Measurements from ENCODE around the gene MYH14.

MYH14 gene

DNA sequence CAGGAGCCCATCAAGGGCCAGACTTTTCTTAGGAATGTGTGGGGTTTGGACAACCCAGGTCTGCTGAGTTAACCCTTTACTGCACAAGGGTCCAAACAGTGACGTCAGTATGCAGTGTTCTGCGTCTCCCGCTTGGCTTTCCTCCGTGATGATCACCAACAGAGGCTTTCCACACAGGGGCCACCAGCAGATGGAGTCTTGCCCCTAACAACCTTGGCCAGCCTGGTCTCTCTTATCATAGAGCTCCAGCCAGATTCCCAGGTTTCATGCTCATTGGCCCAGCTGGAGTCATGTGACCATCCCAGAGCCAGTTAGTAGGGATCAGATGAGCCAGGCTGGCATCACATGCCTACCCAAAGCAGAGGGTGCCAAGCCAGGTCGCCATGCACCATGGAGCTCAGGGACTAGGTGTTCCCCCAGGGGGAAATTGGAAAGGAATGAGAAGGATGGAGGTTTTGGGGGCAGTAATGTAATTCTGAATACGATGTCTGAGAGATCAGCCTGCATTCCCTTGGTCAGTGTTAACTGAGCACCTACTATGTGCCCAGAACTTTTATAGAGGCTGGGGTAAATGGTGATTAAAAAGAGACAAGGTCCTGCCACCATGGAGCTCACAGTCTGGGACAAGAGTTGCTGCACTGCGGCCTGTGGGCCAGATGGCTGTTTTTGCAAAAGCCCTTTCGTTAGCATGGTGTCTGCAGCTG lies 61.2 kb downstream of the MYH14 start:
- no peak for DNase-seq

DNA sequence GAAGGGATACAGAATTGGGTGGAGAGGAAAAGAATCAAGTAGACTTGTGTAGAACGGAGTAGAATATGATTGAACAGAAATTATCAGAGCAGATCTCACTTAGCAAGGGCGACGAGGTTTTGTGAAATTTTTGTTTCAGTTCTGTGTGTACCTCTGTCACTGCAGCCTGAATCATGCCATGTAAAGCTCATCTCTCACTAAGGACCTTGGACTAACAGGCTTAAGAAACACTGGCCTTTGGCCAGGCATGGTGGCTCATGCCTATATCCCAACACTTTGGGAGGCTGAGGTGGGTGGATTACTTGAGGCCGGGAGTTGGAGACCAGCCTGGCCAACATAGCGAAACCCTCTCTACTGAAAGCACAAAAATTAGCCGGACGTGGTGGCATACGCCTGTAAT lies 62.6 kb downstream of the MYH14 start:
- no peak for DNase-seq

DNA sequence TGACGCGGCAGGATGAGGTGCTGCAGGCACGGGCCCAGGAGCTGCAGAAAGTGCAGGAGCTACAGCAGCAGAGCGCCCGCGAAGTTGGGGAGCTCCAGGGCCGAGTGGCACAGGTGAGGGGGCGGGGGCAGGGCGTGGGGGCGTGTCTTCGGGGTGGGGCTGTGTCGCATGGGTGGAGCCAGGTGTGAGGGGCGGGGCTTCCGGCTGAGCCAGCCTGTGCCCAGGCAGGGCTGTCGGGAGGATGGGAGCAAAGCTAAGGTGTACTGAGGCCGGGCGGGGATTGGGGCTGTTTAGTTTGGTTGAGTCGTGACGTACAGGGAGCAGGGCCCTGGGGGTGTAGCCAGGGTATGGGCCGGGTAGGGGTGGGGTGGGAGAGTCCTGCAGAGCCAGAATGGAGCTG lies 63.5 kb downstream of the MYH14 start:
- DNase-seq, result no peak

DNA sequence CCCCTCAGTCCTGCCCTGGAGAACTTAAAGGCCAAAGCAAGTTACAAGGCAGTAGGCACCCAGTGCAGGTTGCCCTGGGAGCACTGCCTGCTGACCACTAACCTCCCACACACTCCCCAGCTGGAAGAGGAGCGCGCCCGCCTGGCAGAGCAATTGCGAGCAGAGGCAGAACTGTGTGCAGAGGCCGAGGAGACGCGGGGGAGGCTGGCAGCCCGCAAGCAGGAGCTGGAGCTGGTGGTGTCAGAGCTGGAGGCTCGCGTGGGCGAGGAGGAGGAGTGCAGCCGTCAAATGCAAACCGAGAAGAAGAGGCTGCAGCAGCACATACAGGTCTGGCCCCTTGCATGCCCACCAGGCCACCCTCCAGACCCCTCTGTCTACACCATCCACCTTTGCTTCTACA lies 64.6 kb downstream of the MYH14 start:
- DNase-seq, result no peak

DNA sequence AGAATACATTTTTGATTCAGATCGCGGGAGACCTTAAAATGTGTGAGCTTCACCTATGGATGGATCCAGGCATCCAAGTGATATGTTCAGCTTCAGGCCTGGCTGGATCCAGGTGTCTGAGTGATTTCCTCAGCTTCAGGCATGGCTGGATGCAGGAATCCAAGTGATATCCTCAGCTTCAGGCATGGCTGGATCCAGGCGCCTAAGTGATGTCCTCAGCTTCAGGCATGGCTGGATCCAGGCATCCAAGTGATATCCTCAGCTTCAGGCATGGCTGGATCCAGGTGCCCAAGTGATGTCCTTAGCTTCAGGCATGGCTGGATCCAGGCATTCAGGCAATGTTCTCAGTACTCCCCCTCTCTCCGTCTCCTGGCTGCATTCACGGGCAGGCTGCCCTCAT lies 65.1 kb downstream of the MYH14 start:
- no peak for DNase-seq

DNA sequence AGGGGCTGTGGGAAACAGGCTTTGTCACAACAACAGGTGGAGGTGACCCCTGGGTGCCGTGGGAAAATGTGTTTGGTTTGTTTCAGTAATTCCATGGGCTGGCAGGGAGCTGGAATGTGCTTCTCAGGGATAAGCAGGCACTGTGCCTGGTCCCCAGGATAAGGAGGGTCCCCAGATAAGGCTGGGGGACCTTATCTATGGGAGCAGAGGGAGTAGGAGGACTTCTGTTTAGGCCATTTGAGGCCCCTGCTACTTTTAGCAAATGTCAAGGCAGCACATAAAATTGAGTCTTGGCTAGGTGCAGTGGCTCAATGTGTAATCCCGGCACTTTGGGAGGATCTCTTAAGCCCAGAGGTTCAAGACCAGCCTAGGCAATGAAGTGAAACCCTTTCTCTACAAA lies 66.2 kb downstream of the MYH14 start:
- DNase-seq, result no peak

DNA sequence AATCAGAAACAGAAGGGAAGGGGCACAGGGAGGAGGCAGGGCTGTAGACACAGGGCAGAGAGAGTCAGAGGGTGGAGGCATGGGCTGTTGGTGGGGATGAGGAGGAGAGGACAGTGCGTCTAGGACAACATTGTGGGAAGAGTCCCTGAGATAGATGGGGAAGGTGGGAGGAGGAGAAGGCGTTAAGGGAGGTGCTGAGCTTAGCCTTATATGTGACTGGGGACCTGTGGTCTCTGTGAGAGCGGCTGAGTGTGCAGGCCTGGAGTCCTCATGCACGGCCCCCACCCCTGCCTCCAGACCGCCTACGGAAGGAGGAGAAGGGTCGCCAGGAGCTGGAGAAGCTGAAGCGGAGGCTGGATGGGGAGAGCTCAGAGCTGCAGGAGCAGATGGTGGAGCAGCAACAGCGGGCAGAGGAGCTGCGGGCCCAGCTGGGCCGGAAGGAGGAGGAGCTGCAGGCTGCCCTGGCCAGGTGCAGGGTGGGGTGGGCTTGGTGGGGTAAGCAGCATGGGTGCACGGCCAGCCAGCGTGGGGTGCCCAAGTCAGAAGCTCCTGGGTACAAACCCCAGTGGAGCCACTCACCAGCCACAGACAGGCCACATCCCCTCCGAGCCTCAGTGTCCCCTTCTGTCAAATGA lies 69.0 kb downstream of the MYH14 start:
- no peak for DNase-seq

DNA sequence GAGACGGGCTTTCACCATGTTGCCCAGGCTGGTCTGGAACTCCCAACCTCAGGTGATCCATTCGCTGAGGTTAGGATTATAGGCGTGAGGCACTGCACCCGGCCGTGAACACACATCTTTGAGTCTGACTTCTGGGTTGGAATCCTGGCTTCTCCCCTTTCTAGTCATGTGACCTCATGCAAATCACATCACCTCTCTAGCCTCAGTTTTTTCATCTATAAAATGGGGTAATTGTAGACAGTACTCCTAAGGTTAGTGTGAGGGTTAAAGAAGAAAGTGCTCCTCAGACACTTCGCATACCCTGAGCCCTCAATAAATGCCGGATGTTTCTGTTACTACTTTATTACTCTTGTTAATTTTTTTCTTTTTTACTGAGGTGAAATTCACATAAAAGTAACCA lies 70.4 kb downstream of the MYH14 start:
- no peak for DNase-seq

DNA sequence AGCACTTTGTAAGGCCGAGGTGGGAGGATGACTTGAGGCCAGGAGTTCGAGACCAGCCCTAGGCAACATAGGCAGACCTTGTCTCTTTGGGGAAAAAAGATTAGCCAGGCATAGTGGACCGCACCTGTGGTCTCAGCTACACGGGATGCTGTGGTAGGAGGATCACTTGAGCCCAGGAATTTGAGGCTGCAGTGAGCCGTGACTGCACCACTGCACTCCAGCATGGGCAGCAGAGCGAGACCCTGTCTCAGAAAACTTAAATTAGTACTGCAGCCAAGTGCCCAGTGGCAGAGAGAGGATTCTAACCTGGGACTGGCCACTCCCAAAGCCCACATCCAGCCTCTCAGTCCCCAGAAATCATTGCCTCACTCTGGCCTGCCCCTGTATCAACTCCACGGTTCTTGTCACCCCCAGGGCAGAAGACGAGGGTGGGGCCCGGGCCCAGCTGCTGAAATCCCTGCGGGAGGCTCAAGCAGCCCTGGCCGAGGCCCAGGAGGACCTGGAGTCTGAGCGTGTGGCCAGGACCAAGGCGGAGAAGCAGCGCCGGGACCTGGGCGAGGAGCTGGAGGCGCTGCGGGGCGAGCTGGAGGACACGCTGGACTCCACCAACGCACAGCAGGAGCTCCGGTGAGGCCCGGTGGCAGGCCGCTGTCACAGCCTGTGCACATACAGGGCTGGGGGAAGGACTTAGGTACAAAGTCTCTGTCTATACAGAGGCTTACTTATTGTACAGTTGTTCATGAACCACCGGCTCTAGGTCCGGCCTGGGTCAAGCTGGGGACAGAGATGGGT lies 72.4 kb downstream of the MYH14 start:
- DNase-seq, result no peak

DNA sequence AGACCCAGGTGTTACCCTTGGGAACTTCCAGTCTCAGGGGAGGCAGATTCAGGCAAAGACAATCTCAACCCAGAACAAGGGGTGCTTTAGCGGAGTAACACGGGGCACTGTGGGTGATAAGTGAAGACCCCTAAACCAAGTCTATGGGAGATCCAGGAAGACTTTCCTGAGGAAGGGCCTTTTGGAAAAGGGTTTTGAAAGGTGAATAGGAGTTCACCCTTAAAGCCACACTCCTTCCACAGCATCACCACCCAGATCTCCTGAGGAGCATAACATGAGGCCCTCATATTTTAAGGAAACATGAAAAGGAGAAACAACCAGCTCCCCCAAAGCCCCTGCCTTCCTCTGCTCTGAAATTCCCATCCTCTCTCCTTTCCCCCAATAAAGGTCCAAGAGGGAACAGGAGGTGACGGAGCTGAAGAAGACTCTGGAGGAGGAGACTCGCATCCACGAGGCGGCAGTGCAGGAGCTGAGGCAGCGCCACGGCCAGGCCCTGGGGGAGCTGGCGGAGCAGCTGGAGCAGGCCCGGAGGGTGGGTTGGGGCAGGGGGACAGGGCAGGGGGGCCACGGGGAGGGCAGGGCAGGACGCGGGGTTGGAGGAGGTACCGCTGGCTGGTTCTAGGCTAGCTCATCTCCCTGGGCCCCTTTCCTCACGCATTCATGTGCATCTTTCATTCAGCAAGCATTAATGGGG lies 73.1 kb downstream of the MYH14 start:
- DNase-seq, result no peak

DNA sequence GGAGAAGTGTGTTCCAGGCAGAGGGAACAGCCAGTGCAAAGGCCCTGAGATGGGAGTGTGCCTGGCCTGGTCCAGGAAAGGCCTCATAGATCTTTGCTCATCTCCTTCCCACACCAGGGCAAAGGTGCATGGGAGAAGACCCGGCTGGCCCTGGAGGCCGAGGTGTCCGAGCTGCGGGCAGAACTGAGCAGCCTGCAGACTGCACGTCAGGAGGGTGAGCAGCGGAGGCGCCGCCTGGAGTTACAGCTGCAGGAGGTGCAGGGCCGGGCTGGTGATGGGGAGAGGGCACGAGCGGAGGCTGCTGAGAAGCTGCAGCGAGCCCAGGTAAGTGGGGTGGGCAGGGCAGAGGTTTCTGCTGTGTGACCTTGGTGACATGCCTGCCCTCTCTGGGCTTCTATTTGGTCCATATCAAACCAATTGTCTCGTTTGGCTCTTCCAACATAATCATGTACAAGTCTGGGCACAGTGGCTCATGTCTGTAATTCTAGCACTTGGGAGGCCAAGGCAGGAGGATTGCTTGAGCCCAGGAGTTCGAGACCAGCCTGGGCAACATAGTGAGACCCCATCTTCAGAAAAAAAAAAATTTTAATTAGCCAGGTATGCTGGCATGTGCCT lies 74.7 kb downstream of the MYH14 start:
- DNase-seq, result no peak

DNA sequence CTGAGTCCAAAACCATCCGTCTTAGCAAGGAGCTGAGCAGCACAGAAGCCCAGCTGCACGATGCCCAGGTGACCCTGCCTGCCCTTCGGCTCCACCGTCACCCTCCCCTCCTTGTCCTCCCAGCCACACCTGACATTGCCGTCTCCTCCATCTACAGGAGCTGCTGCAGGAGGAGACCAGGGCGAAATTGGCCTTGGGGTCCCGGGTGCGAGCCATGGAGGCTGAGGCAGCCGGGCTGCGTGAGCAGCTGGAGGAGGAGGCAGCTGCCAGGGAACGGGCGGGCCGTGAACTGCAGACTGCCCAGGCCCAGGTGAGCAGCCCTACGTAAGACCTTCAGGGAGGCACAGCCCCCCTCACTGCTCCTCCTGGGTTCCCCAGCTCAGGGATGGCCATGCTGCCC lies 76.7 kb downstream of the MYH14 start:
- no peak for DNase-seq

DNA sequence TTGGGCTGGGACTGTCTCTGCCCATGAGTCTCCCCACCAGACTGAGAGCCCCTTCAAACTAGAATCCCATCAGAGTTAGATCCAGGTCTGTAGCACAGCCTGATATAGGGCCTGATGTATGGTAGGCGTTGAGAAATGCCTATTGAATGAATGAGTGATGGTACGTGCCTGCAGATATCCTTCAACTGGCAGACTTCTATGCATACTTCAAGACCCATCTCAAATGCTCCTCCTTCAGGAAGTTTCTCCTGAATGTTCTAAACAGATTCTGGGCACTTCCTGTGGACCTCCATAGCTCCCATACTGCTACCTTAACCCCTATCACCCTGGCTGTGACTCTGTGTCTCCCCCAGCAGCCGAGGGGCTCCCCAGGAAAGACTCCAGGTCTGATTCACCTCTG lies 77.6 kb downstream of the MYH14 start:
- no peak for DNase-seq

DNA sequence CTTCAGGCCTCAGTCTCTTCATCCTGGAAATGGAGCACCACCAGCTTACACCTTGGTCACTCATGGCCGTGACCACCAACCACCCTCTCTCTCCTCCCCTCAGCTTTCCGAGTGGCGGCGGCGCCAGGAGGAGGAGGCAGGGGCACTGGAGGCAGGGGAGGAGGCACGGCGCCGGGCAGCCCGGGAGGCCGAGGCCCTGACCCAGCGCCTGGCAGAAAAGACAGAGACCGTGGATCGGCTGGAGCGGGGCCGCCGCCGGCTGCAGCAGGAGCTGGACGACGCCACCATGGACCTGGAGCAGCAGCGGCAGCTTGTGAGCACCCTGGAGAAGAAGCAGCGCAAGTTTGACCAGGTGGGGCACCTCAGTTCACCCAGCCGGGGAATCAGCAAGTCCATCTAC lies 78.1 kb downstream of the MYH14 start:
- no peak for DNase-seq

DNA sequence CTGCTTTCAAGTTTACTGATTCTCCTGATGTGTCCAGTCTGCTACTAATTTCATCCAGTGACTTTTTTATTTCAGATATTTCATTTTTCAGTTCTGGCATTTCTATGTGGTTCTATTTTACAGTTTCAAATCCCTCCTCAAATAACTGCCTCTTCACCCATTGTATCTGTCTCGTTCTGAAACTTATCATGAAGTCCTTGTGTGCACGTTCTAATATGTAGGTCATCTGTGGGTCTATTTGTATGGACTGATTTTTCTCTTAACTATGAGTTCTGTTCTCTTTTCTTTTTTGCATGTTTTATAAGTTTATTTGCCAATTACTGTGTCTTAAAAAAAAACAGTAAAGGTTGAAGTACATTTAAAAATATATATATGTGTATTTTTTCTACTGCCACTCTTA lies 82.4 kb downstream of the MYH14 start:
- no peak for DNase-seq

DNA sequence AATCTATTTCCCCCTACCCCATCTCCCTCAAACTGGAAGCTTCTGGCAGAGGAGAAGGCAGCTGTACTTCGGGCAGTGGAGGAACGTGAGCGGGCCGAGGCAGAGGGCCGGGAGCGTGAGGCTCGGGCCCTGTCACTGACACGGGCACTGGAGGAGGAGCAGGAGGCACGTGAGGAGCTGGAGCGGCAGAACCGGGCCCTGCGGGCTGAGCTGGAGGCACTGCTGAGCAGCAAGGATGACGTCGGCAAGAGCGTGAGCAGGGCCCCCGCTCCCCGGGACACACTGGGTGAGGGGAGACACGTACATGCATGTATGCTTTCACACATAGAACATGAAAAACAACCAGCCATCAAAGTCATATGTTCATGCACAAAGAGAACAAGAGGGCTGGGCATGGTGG lies 83.0 kb downstream of the MYH14 start:
- DNase-seq, result no peak

DNA sequence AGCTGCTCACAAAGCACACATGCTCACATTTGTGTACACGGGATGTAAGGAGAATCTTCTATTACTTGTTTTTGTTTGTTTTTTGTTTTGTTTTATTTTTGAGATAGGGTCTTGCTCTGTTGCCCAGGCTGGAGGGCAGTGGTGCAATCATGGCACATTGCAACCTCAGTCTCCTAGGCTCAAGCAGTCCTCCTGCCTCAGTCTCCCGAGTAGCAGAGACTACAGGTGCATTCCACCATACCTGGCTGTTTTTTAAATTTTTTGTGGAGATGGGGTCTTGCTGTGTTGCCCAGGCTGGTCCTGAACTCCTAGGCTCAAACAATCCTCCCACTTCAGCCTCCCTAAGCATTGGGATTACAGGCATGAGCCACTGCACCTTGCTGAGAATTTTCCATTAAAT lies 83.9 kb downstream of the MYH14 start:
- no peak for DNase-seq

DNA sequence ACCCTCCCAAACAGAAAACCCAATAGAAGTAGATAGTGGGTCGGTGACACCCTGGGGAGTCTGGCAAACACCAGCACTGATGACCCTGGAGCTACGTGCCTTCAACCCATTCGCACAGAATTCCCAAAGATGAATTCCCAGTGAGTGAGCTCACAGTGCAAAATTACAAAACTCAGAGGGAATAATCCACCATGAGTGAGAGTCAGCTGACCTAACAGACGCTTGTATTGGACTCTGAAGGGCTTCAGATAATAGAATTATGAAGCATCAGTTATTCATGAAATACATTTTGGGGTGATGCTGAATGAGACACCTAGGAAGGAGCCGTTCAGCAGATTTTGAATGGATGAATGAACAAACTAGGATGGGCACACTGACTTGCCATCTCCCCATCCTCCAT lies 85.5 kb downstream of the MYH14 start:
- no peak for DNase-seq

DNA sequence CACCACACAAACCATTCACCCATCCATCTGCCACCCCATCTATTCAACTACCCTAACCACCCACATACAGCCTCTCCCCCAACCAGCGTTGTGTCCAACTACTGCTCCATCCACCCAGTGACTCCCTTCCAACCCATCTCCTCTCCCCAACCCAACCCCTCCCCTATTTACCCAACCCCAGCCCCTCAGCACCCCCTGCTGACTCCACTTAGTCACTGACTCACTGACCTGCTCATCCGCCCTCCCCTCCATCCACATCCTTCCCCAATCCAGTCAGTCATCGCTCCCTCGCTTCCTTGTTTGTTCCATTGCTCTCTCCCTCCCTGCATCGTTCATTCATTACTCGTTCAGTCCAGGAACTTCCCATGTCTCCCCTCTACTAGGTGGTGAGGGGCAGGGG lies 86.6 kb downstream of the MYH14 start:
- DNase-seq, result no peak

DNA sequence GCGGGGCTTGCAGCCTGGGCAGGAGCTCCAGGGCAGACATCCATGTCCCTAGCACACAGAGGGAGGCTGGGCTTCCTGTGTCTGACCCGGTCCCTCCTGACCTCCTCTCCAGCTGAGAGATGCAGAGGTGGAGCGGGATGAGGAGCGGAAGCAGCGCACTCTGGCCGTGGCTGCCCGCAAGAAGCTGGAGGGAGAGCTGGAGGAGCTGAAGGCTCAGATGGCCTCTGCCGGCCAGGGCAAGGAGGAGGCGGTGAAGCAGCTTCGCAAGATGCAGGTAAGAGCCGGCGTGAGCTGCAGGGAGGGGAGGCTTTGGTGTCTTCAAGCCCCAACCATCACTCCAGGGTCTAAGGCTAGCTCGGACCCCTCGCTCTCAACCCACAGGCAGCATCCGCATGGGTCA lies 87.4 kb downstream of the MYH14 start:
- DNase-seq, result no peak

DNA sequence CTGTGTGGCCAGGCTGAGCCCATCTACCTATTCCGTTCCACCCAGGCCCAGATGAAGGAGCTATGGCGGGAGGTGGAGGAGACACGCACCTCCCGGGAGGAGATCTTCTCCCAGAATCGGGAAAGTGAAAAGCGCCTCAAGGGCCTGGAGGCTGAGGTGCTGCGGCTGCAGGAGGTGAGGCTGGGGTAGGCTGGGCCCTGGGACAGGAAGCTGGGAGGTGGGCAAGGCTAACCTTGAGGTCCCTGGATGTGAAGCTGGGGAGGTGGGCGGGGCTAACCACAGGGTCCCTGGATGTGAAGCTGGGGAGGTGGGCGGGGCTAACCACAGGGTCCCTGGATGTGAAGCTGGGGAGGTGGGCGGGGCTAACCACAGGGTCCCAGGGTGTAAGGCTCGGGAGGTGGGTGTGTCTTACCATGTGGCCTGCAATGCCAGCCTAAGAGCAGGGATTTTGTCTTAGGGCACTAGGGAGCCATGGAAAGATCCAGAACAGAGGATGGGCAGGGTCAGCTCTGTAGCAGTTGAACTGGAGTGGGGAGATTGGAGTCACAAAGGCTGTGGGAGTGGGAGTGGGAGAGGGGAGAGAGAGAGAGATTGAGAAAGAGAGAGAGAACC lies 88.9 kb downstream of the MYH14 start:
- no peak for DNase-seq

DNA sequence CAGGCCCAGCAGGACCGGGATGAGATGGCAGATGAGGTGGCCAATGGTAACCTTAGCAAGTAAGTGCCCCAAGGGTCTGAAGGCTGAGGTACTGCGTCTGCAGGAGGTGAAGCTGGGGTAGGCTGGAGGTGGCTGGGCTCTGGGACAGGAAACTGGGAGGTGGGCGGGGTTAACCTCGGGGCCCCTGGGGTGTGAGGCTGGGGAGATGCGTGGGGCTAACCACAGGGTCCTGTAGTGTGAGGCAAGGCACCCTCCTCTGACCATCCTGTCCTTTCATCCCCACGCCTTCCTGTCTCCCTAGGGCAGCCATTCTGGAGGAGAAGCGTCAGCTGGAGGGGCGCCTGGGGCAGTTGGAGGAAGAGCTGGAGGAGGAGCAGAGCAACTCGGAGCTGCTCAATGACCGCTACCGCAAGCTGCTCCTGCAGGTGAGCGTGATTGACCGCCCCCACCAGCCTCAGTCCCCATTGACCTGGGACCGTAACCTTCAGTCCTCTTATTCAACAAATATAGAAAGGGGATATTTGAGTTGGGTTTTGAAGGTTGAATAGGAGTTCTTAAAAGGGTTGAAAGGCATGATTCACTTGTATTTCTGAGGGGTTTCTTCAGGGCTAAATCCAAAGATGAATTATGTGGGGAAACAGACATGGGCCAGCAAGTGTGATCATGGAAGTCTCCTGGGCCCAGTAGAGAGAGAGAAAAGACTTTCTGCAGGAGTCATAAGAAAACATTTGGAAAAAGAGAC lies 90.0 kb downstream of the MYH14 start:
- DNase-seq, result no peak

All from NCI-H1048 (cell line).